ENCODE data around the gene CCDC141.

The CCDC141 gene

DNA sequence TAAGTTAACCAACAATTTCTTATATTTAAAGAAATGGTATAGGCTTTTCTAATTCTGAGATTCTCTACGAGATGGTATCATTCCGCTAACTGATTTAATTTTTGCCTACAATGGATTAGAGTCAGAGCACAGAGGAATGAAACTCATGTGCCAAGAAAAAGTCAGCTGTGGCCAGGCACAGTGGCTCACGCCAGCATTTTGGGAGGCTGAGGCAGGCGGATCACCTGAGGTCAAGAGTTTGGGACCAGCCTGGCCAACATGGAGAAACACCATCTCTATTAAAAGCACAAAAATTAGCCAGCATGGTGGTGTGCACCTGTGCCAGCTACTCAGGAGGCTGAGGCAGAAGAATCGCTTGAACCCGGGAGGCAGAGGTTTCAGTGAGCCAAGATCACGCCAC is 225.8 kb downstream of the CCDC141 start:
- no peak for DNase-seq

GRCh38 chr2:178819992-178820391 is 229.9 kb downstream of the CCDC141 start:
- DNase-seq: no peak

DNA sequence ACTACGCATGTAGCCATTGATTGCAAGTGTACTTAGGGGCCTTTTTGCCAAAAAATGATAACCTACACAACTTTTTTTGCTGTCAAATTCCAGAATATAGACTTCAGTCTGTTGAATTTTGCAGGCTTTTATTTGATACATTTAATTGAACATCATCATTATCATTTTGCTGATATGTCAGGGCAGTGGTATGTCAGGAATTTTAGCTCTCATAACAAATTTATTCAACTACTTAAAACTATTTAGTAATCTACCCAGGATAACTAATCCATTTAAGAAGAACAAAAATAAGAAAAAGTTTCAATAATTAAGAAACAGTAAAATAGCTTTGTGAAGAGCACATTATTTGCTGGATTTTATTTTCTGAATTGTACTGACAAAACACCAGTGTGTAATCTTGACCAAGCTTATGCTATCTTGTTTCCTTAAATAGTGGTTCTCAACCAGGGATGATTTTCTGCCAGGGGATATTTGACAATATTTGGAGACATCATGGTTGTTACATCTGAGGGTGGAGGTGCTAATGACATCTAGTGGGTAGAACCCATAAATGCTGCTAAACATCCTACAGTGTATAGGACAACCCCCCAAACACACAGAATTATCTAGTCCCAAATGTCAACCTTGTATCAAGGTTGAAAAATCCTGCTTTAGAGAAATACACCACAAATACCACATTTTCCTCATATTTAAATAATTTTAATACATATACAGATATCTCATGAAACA is 230.6 kb downstream of the CCDC141 start:
- peak; percentile 4 for DNase-seq

- no peak for DNase-seq
Observed at GRCh38 chr2:178811901-178812300, 238.0 kb downstream of the CCDC141 start.

- DNase-seq: no peak
Observed at GRCh38 chr2:178811045-178811444, 238.9 kb downstream of the CCDC141 start.

GRCh38 chr2:178810422-178810821 is 239.5 kb downstream of the CCDC141 start:
- no peak for DNase-seq

- DNase-seq: no peak
Observed at GRCh38 chr2:178807227-178808008, 242.5 kb downstream of the CCDC141 start, which contains the start of gene TTN. Gene TTN (minus strand): TSS chr2:178807423. CDS start chr2:178804642, 2,781 bp downstream.

DNA sequence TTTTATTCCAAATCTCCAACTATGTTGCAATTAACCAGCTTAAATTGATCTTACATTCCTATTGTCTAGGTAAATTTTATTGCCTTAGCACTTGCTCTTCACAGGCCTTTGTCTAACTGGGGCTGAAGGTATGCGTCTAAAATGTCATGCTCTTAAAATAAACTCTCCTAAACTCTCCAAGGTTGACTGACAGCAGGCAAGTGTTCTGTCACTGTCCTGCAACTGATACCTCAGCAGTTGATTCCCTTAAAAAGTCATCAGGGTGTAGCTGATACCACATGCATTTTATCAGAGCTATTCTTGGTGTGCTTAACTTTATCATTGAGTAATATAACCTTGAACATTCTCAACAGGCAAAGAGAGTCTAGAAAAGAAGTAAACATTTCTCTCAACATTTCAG is 243.4 kb downstream of the CCDC141 start:
- no peak for DNase-seq

DNA sequence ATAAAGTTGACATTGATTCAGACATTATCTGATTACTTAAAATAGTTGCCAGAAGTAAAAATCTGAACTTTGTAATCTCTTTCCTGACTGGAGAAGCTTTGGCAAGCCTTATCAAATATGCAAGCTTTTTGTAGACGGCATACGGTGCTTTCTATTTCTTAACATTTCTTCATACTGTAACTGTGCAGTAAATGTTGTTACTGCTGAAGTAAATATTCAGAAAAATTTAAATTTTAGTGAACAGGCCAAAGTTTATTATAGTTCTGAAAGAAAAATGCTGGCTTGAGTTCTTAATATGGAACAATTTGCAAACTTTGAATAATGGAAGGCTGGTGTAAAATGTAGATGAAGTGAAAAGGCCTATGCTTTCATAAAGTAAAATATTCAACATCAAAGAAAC is 244.5 kb downstream of the CCDC141 start:
- DNase-seq: no peak

GRCh38 chr2:178804791-178805190 is 245.1 kb downstream of the CCDC141 start:
- peak; percentile 16 for DNase-seq

GRCh38 chr2:178800510-178800909 is 249.4 kb downstream of the CCDC141 start:
- no peak for DNase-seq

- no peak for DNase-seq
Observed at GRCh38 chr2:178799305-178799704, 250.6 kb downstream of the CCDC141 start.

GRCh38 chr2:178796079-178796677 is 253.8 kb downstream of the CCDC141 start:
- DNase-seq: peak; percentile 45

DNA sequence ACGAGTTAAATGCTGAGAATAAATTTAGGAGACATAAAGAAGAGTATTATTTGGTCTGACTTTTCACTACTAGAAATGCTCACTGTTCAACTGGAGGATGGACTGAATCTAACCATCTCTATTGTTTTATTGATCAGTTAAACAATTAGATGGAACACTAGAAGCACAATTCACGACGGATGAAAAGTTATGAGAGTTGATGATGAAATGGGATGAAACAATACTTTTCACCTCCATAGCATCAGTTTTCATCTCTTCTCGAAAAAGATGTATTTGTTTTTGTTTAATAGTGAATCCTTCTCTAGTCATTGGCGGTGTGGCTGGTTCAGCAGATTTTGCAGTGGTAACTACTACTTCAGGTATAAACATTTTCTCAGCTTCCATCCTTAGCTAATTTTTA is 262.0 kb downstream of the CCDC141 start:
- no peak for DNase-seq

GRCh38 chr2:178787155-178787554 is 262.8 kb downstream of the CCDC141 start:
- no peak for DNase-seq

DNA sequence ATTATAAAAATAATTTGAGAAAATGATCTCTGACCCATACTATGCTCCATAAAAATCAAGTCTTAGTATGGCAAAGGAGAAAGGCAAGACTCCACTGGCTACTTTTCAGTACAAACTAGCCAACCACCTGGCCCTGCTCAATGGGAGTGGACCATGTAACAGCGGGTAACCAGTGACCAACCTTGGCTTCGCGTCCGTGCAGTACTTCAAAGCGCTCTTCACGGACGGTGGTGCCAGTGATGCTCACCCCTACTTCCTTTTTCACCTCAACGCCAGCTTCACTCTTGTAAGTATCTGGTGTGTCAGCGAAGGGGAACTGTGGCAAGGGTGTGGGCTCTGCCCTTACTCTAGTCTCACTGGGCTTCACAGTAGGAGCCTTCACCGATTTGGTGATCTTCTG is 266.0 kb downstream of the CCDC141 start:
- no peak for DNase-seq

GRCh38 chr2:178782236-178782635 is 267.7 kb downstream of the CCDC141 start:
- no peak for DNase-seq

All from fibroblast of skin of right biceps (primary cell).